Measurements from ENCODE around the gene CSF1. TPM values are rescaled to one million over a fixed set of nuclear protein-coding genes. Genes with fewer than 3 reads are reported as not detected.
"Not testable (repeated sequence)": the region's sequence is repeated elsewhere in the genome, so short reads cannot be mapped to it uniquely, and the experiment has no call there.

The CSF1 gene
- total RNA-seq, 1 donor from 2014 or later = 16.7 TPM

DNA sequence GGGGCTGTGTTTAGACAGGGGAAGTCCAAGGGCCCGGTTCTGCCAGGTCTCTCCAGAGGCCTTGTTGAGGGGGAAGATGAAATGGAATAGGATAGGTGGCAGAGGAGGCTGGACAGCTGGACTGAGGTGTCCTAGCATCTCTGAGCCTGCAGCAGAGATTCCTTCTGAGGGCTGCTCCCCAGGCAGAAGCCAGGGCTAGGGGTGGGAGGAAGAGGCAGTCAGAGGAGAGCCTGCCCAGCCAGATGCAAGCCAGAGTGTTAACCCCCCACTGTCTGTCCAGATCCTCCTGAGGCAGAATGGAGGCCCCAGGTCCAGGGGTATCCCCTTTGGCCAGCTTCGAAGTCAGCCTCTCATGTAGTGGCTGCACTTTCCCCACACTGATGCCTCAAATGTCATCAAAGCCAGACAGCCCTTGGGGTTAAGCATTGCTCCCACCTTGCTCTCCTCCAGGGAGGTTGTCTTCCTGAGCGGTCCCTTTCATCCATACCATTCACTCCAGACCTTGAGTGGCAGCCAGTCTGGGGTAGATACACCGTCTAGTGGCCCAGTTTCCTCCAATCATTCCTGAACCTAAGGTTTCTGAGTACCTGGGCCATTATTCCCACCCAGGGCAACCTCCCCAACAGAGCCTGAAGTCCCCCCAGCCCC lies 1.7 kb downstream of the CSF1 start:
- intact Hi-C loops (cut with DNase I) = loop anchor here (5.0 kb wide), 3 partner anchors 70 to 135 kb away; partner anchors contain the start of gene AHCYL1

DNA sequence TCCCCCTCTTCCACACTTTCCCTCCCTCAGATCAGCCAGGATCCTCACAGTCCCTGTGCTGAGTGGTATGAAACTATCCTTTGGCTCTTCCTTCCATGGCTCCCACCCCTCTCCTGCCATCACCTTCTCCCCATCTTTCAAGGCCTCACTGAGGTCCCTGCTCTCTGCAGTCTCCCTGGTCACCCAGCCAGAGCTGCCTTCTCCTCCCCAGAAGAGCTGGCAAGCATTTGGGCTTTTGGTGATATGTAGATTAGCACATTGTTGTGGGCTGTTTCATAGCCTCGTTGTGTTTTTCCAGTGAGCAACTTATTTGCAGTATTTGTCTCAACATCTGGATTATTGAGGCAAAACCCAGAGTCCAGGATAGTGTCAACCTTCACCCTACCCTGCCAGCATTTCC lies 2.2 kb downstream of the CSF1 start:
- DNase-seq (ENCODE audit: low spot score) = no peak
- intact Hi-C loops (cut with DNase I) = loop anchor here (5.0 kb wide), 3 partner anchors 69 to 136 kb away; partner anchors contain the start of gene AHCYL1

More for the DNA sequence above, 1.7 kb downstream of the CSF1 start:
- DNase-seq (ENCODE audit: low spot score) = no peak

DNA sequence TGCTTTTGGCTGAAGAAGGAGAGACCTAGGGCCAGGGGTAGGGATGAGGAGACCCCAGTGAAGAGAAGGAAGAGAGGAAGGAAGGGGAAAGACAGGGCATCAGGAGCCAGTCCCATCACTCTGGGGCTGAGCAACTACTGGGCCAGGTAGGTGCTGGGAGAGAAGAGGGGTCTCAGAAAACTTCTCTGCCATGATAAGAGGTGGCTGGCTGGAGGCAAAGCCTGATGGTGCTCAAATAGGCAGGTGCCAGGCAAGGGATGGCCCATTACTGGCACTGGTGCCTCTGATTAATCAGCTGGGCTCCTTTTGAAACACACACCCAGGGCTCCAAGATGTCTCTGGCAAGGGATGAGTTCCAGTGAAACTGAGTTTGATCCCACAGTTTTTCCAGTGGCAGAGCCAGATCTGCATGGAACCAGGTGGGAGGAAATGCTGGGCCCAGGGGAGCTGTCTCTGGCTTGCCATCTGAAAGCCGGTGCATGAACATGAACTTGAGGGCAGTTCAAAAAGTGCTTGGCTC lies 2.8 kb downstream of the CSF1 start:
- intact Hi-C loops (cut with DNase I) = loop anchor here (5.0 kb wide), 3 partner anchors 69 to 136 kb away; partner anchors contain the start of gene AHCYL1
- peak; percentile 66 for DNase-seq (ENCODE audit: low spot score)

- peak; percentile 50 for DNase-seq (ENCODE audit: low spot score)
- intact Hi-C loops (cut with DNase I) = loop anchor here (5.0 kb wide), 3 partner anchors 68 to 137 kb away; partner anchors contain the start of gene AHCYL1
These were observed 4.1 kb downstream of the CSF1 start for GRCh38 chr1:109914587-109915240.

DNA sequence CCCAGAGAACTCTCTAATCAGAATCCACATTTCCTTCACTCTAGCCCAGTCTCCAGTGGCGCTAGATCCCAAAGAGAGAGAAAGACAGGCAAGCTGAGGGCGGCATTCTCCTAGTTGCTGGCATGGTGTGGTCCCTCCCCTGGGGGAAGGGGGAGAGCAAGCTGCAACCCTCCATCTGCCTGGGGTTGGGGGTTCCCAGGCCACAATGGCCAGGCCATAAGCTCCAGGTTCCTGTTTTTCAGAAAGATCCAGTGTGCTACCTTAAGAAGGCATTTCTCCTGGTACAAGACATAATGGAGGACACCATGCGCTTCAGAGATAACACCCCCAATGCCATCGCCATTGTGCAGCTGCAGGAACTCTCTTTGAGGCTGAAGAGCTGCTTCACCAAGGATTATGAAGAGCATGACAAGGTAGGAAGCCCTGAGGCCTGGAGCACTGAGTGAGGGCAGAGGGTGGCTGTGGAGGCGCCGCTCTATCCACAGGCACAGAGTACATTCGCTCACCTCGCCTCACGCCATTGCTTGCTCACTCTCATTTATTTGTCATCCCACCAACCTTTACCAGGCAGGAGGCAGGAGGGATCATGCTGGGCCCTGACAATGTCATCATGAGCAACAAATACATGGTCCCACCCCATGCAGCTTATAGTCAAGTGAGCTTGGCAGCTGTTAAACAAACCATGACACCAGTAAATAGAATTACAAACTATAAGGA lies 6.6 kb downstream of the CSF1 start:
- intact Hi-C loops (cut with DNase I) = no loop called here
- DNase-seq (ENCODE audit: low spot score) = peak; percentile 50

- DNase-seq (ENCODE audit: low spot score) = peak; percentile 46
- intact Hi-C loops (cut with DNase I) = no loop called here
These were observed 7.3 kb downstream of the CSF1 start for GRCh38 chr1:109917768-109918606.

- DNase-seq (ENCODE audit: low spot score) = no peak
- intact Hi-C loops (cut with DNase I) = no loop called here
These were observed 8.0 kb downstream of the CSF1 start for GRCh38 chr1:109918671-109919070.

DNA sequence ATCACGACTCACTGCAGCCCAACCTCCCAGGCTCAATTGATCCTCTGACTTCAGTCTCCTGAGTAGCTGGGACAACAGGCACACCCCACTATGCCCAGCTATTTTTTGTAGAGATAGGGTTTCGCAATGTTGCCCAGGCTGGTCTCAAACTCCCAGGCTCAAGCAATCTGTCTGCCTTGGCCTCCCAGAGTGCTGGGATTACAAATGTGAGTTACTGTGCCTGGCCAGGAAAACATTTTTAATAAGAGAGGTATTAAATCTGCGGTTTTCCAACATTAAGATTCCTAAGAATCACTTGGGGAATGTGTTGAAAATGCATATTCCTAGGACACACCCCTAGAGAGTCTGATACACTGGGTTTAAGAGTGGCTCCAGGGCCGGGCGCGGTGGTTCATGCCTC lies 8.7 kb downstream of the CSF1 start:
- intact Hi-C loops (cut with DNase I) = no loop called here
- peak; percentile 29 for DNase-seq (ENCODE audit: low spot score)

DNA sequence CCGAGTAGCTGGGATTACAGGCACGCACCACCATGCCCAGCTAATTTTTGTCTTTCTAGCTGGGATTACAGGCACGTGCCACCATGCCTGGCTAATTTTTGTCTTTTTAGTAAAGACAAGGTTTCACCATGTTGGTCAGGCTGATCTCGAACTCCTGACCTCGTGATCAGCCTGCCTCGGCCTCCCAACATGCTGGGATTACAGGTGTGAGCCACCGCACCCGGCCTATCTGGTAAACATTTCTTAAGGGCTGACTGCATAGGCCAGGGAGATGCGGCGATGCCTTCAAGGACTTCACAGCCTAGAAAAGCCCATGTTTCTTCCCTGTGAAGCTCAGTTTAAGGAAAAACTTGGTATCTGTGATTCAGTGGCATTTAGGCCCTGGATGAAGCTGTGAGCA lies 9.7 kb downstream of the CSF1 start:
- peak; percentile 58 for DNase-seq (ENCODE audit: low spot score)
- intact Hi-C loops (cut with DNase I) = not testable (repeated sequence)

DNA sequence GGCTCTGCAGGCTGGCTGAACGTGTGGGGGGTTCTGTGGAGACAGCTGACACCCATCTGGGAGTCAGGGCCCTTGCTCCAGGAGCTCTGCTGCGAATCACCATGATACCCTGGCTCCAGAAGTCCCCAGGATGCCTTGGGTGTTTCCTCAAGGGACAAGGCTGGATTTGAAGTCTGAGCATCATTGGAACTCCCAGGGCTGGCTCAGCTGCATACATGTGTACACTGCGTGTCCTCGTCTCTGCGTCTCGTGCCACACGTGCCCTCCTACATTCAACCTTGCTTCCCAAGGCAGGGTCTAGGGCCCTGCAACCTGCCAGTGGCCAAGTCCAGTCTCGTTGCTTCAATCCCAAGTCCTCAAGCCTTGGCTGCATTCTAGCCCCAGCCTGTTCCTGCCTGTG lies 11.7 kb downstream of the CSF1 start:
- intact Hi-C loops (cut with DNase I) = no loop called here
- DNase-seq (ENCODE audit: low spot score) = peak; percentile 51

DNA sequence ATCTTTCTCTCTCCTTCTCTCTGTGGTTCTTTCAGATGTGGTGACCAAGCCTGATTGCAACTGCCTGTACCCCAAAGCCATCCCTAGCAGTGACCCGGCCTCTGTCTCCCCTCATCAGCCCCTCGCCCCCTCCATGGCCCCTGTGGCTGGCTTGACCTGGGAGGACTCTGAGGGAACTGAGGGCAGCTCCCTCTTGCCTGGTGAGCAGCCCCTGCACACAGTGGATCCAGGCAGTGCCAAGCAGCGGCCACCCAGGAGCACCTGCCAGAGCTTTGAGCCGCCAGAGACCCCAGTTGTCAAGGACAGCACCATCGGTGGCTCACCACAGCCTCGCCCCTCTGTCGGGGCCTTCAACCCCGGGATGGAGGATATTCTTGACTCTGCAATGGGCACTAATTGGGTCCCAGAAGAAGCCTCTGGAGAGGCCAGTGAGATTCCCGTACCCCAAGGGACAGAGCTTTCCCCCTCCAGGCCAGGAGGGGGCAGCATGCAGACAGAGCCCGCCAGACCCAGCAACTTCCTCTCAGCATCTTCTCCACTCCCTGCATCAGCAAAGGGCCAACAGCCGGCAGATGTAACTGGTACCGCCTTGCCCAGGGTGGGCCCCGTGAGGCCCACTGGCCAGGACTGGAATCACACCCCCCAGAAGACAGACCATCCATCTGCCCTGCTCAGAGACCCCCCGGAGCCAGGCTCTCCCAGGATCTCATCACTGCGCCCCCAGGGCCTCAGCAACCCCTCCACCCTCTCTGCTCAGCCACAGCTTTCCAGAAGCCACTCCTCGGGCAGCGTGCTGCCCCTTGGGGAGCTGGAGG lies 12.7 kb downstream of the CSF1 start:
- intact Hi-C loops (cut with DNase I) = no loop called here
- DNase-seq (ENCODE audit: low spot score) = peak; percentile 70

DNA sequence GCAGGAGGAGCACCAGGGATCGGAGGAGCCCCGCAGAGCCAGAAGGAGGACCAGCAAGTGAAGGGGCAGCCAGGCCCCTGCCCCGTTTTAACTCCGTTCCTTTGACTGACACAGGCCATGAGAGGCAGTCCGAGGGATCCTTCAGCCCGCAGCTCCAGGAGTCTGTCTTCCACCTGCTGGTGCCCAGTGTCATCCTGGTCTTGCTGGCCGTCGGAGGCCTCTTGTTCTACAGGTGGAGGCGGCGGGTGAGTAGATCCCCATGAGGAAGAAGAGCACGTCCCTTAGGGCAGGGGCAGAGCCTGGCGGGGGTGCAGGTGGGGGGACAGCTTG lies 13.3 kb downstream of the CSF1 start:
- intact Hi-C loops (cut with DNase I) = no loop called here
- DNase-seq (ENCODE audit: low spot score) = peak; percentile 73

DNA sequence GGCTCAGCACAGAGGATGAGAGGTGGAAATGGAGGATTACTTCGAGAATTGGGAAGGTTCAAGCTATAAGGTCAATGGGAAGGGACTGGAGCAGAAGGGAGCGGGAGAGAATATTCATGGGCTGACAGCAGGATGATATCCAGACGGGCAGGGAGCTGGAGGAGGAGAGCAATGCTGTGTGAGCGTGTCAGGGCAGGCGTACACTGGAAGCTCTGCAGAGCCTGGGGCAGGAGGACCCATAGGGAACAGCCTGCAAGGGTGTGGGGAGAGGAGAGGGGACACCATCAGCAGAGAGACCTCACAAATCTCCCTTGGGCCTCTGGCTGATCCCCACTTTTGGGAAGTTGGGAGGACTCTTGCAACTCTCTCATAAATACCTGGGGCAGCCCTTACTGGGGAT lies 13.7 kb downstream of the CSF1 start:
- peak; percentile 26 for DNase-seq (ENCODE audit: low spot score)
- intact Hi-C loops (cut with DNase I) = no loop called here

GRCh38 chr1:109925159-109925990 lies 14.7 kb downstream of the CSF1 start:
- intact Hi-C loops (cut with DNase I) = loop anchor here (5.0 kb wide), 1 partner anchor 57 kb away; the partner anchor contains the start of gene AHCYL1
- DNase-seq (ENCODE audit: low spot score) = peak; percentile 63

GRCh38 chr1:109926662-109927300 lies 16.1 kb downstream of the CSF1 start:
- intact Hi-C loops (cut with DNase I) = loop anchor here (5.0 kb wide), 1 partner anchor 56 kb away; the partner anchor contains the start of gene AHCYL1
- DNase-seq (ENCODE audit: low spot score) = no peak

- intact Hi-C loops (cut with DNase I) = loop anchor here (5.0 kb wide), 1 partner anchor 55 kb away; the partner anchor contains the start of gene AHCYL1
- peak; percentile 57 for DNase-seq (ENCODE audit: low spot score)
These were observed 16.7 kb downstream of the CSF1 start for GRCh38 chr1:109927356-109927755.

DNA sequence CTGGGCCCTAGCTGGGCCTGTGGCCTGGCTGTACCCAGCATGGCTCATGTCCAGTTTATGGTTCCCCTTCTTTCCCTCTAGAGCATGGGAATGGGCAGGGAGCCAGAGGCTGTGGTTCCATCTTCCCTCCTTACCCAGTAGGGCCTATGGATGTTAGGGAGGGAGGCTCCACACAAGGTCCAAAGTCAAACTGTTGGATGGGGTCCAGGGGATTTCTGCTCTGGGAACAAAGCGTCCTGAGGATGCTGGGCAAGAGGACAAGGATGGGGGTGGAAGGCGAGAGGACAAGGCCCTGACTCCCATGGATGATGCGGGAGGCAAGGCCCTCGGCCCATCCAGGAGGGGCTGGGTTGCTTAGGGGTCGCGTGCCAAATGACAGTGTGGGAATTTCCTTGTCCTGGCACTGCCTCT lies 17.3 kb downstream of the CSF1 start:
- DNase-seq (ENCODE audit: low spot score) = peak; percentile 82
- intact Hi-C loops (cut with DNase I) = loop anchor here (5.0 kb wide), 1 partner anchor 54 kb away; the partner anchor contains the start of gene AHCYL1

Measured in cardiac septum (tissue), 1 donor.